GM18505 (cell line): ENCODE data around the gene SLC8B1.
"Not testable (repeated sequence)": the region's sequence is repeated elsewhere in the genome, so short reads cannot be mapped to it uniquely, and the experiment has no call there.

Source experiments
- ATAC-seq: cut with Tn5 transposase; IDR thresholded peaks from one replicate; pipeline ENCODE4 v1.9.1; 2021; ENCODE audit not compliant: unreplicated experiment
- POLR2A ChIP-seq: IDR thresholded peaks from 4 replicates; pipeline ENCODE4 v1.6.1; 2011; ENCODE audit warnings: borderline replicate concordance; ENCODE audit not compliant: insufficient read depth, insufficient read length; ENCODE audit errors: extremely low read depth

The SLC8B1 gene

DNA sequence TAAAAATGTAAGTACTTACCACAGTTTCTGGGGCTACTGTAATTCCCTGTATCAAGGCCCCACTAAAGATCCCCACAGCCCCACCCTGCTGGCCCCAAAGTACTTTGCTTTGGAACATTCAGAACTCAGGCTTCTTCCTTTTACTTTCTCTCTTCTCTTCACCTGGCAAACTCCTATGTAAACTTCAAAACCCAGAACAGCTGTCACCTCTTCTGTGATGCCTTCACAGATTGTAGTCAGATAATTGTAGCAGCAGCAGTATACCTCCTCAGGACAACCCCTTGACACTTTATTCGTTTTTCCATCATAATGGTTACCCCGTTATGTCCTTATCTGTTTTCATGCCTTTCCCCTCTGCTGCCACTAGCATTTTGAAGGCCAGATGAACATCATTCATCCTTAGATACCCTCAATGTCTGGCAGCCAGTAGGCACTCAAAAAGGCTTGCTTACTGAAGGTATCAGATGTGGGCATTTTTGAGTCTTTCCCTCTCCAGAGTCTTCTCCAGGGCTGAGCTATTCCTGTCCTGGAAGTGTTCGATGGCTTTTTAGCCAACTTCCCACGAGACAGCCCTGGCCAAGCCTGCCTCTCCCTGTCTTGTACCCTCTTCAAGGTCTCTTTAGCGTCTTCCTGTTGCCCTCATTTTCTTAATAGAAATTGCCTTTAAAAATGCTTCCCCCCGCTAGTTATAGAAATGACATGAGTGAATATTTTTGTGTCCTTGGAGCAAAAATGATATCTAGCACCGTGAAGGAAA lies 30.9 kb upstream of the SLC8B1 start:
- no peak for TF ChIP-seq POLR2A
- no peak for ATAC-seq

DNA sequence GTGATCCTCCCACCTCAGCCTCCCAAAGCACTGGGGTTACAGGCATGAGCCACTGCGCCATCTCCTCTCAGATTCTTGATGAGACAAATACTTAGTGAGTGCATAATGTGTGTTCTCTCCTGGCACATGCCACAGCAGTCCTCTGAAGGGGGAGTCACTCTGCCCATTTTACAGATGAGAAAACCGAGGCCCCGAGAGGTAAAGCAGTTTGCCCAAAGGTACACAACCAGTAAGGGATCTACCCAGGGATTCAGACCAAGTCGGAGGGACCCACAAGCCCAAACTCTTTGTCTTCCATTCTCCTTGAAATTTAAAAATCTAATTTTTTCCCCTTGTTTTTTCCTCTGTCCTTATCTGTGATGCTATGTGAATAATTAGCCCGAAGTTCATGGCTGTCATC lies 29.8 kb upstream of the SLC8B1 start:
- ATAC-seq: no peak
- TF ChIP-seq POLR2A: no peak

DNA sequence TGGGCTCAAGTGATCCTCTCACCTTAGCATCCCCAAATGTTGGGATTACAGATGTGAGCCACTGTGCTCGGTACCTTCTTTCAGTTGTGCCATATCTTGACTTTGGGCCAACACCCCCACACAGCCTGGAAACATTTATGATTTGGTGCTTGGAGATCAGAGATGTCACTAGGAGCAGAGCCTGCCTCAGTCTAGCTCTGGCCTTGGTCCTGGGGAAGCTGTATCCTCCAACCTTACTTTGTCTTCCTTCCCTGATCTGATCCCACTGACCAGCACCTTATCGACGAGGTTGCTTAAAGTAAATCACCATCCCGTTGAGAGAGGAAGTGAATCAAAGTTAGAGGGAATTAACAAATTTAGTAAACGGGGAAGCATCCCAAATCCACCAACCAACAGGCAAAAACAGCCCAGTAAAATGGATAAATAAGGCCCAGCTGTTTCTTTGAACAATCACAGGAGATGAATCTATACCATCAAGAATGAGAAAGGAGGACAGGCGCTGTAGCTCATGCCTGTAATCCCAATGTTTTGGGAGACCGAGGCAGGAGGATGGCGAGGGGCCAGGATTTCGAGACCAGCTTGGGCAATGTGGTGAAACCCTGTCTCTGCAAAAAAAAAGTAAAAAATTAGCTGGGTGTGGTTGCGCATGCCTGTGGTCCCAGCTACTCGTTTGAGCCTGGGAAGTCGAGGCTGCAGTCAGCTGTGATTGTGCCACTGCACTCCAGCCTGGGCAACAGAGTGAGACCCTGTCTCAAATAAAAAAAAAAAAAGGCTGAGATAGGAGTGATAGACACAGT lies 26.9 kb upstream of the SLC8B1 start:
- no peak for ATAC-seq
- no peak for TF ChIP-seq POLR2A

DNA sequence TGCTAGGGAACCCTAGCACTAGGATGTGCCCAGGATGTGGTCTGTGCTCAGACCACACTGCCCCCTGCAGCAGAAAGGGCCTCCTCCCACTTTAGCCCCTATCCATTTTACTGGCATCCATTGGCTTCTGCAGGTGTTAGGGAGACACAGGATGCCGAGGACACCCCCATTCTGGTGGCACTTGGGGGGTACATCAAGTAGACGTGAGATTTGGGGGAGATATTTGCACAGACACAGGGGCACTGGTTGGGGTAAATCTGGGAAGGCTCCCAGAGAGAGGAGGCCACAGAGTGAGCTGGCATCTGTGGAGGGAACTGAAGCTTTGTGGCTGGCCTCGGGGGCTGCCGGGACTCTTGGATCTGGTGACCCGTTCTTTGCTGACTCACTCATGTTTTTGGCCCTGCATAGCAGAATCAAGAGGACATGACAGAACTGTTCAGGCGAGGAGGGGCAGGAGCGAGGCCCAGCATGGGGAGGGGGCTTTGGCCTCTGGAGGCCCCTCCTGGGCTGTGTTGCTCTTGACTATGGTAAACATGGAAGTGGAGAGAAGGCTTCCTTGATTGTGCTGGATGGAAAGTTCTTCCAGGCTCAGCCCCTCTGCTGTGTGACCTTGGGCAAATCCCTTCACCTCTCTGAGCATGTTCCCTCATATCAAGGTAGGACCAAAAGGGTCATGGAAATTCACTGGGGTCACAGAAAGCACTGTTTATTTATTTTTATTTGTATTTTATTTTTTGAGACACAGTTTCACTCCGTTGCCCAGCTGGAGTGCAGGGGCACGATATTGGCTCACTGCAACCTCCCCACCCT lies 25.2 kb upstream of the SLC8B1 start:
- no peak for ATAC-seq
- no peak for TF ChIP-seq POLR2A

DNA sequence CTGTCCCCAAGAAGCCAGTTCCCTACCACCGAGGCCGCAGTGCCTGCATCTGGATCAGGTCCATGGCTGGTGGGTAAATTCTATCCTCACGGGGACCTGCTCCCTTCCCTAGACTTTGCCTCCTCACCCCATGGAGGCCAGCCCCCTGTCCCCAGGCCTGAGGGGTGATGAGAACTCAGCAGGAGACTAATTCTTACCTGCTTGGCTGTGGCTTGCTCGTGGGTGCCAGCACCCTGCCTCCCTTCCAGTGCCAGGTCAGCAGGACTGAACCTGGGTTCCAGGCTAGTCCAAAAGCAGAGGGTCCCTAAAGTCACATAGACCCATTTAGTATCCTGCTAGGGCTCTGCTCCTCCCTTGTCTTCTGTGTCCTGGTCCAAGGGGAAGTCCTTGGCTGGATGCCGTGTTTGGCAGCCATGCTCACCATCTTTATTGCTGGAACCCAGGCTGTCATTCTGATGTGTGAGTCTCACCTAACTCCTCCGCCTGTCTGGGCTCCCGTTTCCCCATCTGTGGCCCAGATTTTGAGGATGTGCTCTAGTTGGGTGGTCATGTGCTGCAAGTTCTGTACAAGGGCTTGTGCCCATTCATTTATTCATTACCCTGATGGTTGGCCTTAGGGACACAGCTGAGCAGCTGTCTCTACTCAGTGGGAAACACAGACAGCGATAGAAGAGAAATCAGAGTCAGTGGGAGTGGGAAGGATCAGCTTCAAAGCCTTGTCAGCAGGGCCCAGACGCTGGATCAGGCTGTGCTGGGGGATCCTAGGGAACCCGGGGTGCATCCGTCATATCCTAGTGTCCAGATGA lies 24.4 kb upstream of the SLC8B1 start:
- peak; percentile 4 for ATAC-seq

DNA sequence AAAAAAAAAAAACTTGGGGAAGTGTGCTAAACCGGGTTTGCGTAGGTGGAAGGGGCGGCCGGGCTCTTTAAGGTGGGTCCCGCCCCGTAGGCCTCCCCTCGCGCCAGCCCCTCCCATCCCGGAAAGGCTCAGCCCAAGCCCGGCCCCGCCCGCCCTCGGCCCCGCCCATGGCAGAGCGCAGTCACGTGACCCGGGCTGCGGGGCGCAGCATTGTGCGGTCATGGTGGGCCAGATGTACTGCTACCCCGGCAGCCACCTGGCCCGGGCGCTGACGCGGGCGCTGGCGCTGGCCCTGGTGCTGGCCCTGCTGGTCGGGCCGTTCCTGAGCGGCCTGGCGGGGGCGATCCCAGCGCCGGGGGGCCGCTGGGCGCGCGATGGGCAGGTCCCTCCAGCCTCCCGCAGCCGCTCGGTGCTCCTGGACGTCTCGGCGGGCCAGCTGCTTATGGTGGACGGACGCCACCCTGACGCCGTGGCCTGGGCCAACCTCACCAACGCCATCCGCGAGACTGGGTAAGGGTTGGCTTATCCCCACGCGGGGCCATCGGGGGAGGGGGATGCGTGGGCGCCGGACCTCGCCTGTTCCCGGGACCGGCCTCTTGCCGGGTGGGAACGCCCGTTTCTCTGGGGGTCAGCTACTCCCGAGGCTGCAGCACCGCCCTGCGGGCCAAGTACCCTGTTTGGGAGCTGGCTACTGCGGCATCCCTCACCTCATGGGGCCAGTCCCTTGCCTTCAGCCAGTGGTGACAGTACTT lies 23.6 kb upstream of the SLC8B1 start, which contains the start of gene PLBD2:
PLBD2 (plus strand) TSS at position 207 of the 752 bp plus-strand sequence; CDS start at position 221, 14 bp downstream.
- peak; percentile 95 for ATAC-seq
- TF ChIP-seq POLR2A: peak; percentile 71

More for the DNA sequence above, 24.4 kb upstream of the SLC8B1 start:
- TF ChIP-seq POLR2A: no peak

DNA sequence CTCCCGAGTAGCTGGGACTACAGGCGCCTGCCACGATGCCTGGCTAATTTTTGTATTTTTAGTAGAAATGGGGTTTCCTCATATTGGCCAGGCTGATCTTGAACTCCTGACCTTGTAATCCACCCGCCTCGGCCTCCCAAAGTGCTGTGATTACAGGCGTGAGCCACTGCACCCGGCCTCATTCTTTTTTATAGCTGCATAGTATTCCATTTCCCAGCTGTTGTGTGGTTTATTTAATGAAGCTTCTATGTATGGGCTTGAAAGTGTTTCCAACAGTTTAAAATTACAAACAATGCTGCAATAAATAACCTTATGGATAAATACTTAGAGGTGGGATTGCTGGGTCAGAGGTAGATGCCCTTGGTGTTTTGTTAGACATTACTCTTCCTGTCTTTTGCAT lies 19.3 kb upstream of the SLC8B1 start:
- not testable (repeated sequence) for ATAC-seq

DNA sequence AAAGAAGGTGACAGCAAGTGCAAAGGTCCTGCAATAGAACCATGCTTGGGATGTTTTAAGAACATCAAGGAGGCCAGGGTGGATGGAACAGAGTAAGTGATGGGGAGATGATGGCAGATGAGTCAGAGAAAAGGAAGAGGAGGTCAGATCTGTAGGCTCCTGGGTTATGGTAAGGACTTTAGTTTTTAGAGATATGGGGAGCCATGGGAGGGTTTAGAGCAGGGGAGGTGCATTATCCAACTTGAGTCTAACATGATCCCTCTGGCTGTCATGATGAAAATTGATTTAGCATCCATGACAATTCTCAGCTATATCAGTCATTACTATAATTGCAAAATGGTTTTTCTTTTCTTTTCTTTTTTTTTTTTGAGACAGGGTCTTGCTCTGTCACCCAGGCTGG lies 16.2 kb upstream of the SLC8B1 start:
- ATAC-seq: no peak
- TF ChIP-seq POLR2A: no peak

DNA sequence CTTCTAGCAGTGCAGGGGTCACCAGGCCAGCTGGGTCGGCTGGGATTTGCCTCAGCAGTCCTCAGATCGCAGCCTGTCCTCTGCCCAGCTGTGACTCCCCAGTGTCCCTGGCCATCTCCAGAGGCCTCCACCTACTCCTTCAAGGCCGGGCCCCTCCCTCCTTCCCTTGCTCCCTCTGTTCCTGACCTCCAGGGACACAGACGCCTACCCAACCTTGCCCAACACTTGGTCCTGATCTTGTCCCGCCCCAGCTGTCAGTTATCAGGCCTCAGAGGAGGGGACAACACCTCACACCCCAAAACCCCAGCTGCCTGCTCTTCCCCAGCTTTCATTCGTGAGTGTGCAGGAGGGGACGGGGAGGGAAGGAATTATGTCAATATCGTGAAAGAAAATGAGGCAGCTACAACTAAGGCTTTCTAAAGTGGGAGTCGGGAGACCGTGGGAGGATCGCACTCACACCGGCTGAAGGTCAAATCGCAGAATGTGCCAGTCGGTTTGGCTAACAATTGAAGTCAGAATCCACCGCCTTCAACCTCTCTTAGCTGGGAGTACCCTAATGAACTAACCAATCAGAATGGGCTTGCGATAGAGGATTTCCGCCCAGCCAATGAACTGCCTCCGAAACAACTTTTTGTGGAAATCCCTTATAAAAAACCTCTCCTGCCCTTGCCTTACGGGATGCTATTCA lies 14.1 kb upstream of the SLC8B1 start:
- no peak for TF ChIP-seq POLR2A
- ATAC-seq: no peak

DNA sequence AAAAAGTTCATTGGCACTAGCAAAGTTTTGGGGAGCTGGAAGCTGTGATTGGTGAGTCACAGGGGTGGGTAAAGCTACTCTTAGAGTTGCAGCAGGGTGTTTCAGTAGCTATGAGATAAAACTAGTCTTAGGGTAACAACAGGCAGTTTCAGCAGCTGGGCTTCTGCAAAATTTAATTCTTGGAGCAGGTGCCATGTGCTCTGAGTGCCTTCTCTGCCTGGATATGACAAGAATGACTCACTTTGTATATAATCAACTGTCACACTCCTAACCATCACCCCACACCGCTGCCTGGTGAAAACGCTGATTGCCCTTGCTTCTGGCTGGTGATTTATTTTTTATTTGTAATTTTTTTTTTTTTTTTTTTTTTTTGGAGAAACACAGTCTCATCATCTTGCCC lies 13.0 kb upstream of the SLC8B1 start:
- no peak for ATAC-seq
- TF ChIP-seq POLR2A: no peak

DNA sequence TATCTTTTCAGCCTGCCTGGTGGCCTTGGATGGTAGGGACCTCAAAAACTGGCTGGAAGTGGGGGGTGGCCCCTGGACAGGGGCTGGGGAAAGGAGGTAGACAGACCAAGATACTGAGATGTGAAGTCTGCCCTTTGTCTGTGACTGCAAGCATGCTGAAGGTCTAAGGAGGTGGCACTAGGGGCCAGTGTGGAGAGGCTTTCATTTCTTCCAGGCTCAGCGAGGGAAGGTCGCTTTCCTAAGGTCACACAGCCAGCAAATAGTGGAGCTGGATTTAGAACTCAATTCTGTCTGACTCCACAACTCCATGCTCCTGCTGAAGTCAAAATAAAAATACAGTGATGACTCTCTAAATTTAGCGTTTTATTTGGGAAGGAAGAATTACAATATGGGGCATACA lies 12.2 kb upstream of the SLC8B1 start:
- no peak for ATAC-seq
- no peak for TF ChIP-seq POLR2A

DNA sequence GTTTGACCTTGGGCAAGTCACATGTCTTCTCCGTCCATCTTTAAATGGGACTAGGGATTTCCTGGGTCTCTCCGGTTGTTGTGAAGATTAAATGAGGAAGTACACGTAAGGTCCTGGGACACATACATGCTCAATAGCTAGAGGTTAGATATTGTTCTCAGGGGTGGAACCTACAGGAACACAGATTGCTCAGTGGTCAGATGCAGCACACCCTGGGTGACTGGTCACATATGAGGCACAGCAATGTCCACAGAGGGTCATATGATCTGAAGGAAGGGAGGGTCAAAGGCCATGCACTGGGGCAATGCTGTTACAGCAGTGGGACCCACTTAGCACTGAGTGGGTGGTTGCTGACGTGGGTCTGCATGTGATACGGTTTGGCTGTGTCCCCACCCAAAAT lies 11.4 kb upstream of the SLC8B1 start:
- no peak for TF ChIP-seq POLR2A
- ATAC-seq: no peak

DNA sequence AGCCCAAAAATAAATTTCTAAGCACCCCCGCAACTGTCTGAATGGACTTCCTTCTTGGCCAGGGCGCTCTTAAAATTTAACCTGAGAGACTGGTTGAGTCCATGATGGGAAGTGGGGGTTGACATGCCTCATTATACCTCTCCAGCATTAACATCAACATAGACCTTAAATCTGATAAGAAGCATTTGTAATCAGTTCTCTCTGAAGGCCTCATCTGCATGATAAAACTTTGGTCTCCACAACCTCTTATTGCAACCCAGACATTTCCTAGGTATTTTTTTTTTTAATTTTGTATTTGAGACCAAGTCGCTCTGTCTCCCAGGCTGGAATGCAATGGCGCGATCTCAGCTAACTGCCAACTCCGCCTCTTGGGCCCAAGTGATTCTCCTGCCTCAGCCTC lies 10.4 kb upstream of the SLC8B1 start:
- TF ChIP-seq POLR2A: no peak
- no peak for ATAC-seq
